Duodenal mucosa (tissue), 2 donors: ENCODE results near the gene SCG5.

Source experiments
- H3K27ac ChIP-seq: one replicate; pipeline ENCODE4 v1.7.0; 2013; ENCODE audit warnings: low read depth, low read length
- H3K27me3 ChIP-seq, 2 donors: one replicate each; pipeline ENCODE4 v1.7.0; 2013; ENCODE audit warnings: low read length in 2 of 2, control low read depth in 1 of 2; ENCODE audit not compliant: insufficient read depth in 2 of 2, control insufficient read depth in 1 of 2
- H3K36me3 ChIP-seq, 2 donors: one replicate each; pipeline ENCODE4 v1.7.0; 2013; ENCODE audit warnings: low read length in 2 of 2, control low read depth in 1 of 2; ENCODE audit not compliant: insufficient read depth in 2 of 2, control insufficient read depth in 1 of 2
- H3K4me1 ChIP-seq, 2 donors: one replicate each; pipeline ENCODE4 v1.7.0; 2013; ENCODE audit warnings: low read length in 2 of 2, control low read depth in 1 of 2; ENCODE audit not compliant: insufficient read depth in 2 of 2, control insufficient read depth in 1 of 2
- H3K4me3 ChIP-seq, 2 donors: one replicate each; pipeline ENCODE4 v1.7.0; 2013; ENCODE audit warnings: low read length in 2 of 2, low read depth in 1 of 2
- H3K9ac ChIP-seq, 2 donors: one replicate each; pipeline ENCODE4 v1.7.0; 2013; ENCODE audit warnings: low read length in 2 of 2, low read depth in 1 of 2
- H3K9me3 ChIP-seq, 2 donors: one replicate each; pipeline ENCODE4 v1.7.0; 2013; ENCODE audit warnings: low read length in 2 of 2, control low read depth in 1 of 2; ENCODE audit not compliant: control insufficient read depth in 1 of 2

SCG5 gene

DNA sequence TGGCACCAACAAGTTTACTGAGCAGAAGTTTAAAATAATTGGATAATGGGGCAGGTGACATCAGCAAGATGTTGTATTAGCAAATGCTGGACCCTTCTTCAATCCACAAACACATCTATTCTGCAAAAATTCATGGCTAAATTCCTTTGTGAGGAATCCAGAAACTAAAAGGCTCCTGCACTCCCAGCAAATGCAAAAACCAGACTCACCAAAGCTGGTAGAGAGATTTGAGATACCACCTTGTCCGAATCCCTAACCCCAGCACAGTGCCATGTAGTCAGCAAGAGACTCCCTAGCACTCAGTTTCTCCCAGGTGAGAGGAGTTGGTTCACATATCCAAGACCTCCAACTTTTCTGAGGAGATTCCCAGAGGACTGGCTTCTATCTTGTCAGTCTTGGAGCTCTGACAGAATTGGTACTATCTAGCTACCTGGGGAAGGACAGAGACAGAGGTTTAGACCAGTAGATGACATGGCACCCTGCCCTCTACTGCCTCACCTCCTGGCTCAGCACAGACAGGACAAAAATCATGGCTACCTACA, 98.1 kb downstream of the SCG5 start:
- H3K9me3 ChIP-seq, result peaks cover 0 to 2% of the 10 kb centered on the region in 2 donors
- H3K27ac ChIP-seq, result no peak overlapping the region
- no peak overlapping the region for H3K9ac ChIP-seq
- H3K27me3 ChIP-seq, result no peaks in the 10 kb centered on the region
- no peak overlapping the region for H3K4me3 ChIP-seq
- no peaks in the 10 kb centered on the region for H3K4me1 ChIP-seq
- H3K36me3 ChIP-seq, result no peaks in the 10 kb centered on the region

DNA sequence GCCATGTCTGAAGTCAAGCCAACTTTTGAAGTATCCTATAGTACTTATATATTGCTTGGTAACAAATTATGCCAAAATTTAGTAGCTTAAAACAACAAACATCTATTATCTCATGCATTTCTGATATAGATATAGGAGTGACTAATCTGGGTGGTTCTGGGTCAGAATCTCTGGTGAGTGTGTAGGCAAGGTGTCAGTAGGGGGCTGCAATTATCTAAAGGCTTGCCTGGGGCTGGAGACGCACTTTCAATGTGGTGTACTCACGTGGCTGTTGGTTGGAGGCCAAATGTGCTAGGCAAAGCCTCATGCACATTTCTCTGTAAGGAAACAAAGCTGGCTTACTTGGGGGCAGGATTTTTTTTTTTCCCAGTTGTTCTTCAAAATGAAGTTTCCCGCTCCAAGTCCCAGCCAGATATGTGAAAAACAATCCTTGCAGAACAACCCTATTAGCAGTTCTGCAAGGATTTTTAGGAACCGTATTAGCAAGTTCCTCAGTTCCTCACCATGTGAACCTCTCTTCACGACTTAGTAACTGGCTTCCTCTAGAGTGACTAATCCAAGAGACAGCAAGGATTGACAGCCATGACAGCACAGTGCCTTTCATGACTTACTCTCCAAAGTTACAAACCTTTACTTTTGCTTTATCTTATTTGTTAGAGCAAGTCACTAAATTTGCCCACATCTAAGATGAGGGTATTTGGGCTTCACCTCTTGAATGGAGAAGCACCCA, 102.1 kb downstream of the SCG5 start:
- Histone ChIP-seq H3K9ac (no peak overlapping the region), H3K4me3 (no peak overlapping the region), H3K27ac (no peak overlapping the region), H3K36me3 (no peaks in the 10 kb centered on the region), H3K4me1 (no peaks in the 10 kb centered on the region), H3K27me3 (no peaks in the 10 kb centered on the region), H3K9me3 (peaks cover 0 to 2% of the 10 kb centered on the region in 2 donors)

DNA sequence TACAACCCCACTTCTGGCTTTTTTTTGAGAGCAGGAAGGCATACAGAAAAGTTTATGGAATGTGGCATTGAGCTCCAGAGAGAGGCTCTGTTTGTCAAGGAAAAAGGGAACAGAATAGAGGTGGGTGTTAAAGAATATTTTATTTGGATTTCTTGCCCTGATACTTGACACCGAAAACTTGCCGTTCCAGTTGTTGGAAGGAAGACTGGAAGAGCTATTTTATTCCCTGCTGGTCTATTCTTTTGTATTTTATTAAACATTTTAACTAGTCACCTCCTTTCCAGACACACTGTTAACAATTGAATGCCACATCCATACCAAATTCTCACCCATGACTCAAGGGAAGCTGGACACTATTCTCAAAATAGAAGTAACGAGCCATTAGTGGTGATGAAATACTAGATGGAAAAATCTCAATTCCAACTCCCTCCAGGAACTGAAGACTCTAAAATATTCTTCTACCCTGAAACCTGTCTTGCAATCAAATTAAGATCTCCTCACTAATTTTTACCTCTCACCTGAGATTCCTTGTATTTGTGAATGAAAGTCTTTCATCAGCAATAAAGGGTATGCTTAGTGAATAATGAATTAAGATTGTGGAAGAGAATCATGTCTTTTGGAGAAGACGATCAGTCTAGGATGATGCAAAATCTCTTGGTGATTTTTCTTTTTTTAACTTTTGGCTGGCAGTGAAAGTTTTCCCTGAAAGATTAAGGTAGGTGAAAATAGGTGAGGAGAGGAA, 104.8 kb downstream of the SCG5 start:
- Histone ChIP-seq H3K9me3 (no peaks in the 10 kb centered on the region), H3K4me1 (no peaks in the 10 kb centered on the region), H3K4me3 (no peak overlapping the region), H3K27me3 (no peaks in the 10 kb centered on the region), H3K27ac (no peak overlapping the region), H3K36me3 (no peaks in the 10 kb centered on the region), H3K9ac (no peak overlapping the region)
